ENCODE data around the gene NUDT2. TPM values are rescaled to one million over a fixed set of nuclear protein-coding genes. Genes with fewer than 3 reads are reported as not detected.

The NUDT2 gene
- polyA plus RNA-seq, 1 experiment = 39.5 TPM

- no peak overlapping the region for H3K4me3 ChIP-seq (ENCODE audit: low read depth, low read length)
- POLR2A ChIA-PET = interaction anchor here (0.6 kb wide), 1 partner anchor 123 kb away, joined by 4 read pairs; no protein-coding TSS in a partner anchor
- DNase-seq (ENCODE audit: low read depth) = no peak
- TF ChIP-seq CTCF (IDR thresholded peaks at IDR 0.05; ENCODE audit: insufficient read depth, low read depth, low read length) = no peak
- H3K27me3 ChIP-seq (ENCODE audit: control insufficient read depth, insufficient read depth, low read length) = peaks cover 18% of the 10 kb centered on the region
- H3K36me3 ChIP-seq (ENCODE audit: control insufficient read depth, insufficient read depth, low read length) = no peaks in the 10 kb centered on the region
- CTCF ChIA-PET = interaction anchor here (0.6 to 6.6 kb wide), 3 partner anchors 30 to 126 kb away, joined by 3 to 53 read pairs (median 28); no protein-coding TSS in a partner anchor
Observed at GRCh38 chr9:34374339-34374738, 45.0 kb downstream of the NUDT2 start.

- no peak for DNase-seq (ENCODE audit: low read depth)
- H3K36me3 ChIP-seq (ENCODE audit: control insufficient read depth, insufficient read depth, low read length) = no peaks in the 10 kb centered on the region
- ChIA-PET POLR2A (interaction anchor here (0.6 kb wide), 1 partner anchor 269 kb away, joined by 3 read pairs; no protein-coding TSS in a partner anchor), CTCF (interaction anchor here (6.5 to 6.6 kb wide), 2 partner anchors 29 to 120 kb away, joined by 28 to 53 read pairs; no protein-coding TSS in a partner anchor)
- no peak overlapping the region for H3K4me3 ChIP-seq (ENCODE audit: low read depth, low read length)
- peaks cover 18% of the 10 kb centered on the region for H3K27me3 ChIP-seq (ENCODE audit: control insufficient read depth, insufficient read depth, low read length)
- no peak for TF ChIP-seq CTCF (IDR thresholded peaks at IDR 0.05; ENCODE audit: insufficient read depth, low read depth, low read length)
Observed at GRCh38 chr9:34374905-34375552, 45.7 kb downstream of the NUDT2 start.

DNA sequence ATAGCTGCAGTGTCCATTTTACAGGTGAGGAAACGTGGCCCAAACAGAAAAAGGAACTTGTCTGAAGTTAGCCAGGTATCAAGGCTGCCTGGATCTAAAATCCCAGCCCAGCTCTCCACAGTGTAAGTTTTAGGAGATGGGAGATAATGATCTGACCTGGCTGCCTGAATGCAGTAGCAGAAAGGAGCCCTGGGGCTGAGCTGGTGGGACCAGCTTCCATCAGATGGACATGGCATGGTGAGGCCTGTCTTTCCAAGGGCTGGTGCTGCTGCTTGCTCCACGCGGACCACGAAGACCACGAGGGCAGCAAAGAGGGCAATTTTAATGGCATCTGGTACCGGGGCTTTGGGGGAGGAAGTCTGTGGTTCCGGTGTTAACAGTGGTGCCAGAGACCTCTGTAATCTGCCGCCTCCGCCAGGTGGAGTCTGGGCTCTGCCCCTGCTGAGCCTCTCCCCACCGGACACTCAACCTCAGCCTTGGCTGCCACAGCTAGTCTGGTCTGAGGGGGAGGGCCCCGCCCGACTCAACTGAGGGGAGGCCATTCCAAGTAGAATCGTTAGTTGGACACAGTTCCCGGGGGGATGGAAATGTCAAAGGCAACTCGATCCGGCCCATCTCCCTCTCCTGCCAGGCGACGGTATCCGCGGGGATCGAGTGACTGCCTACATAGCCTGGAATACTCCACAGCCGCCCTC is 46.7 kb downstream of the NUDT2 start:
- Histone ChIP-seq H3K36me3 (ENCODE audit: control insufficient read depth, insufficient read depth, low read length) (no peaks in the 10 kb centered on the region), H3K27me3 (ENCODE audit: control insufficient read depth, insufficient read depth, low read length) (peaks cover 14% of the 10 kb centered on the region), H3K4me3 (ENCODE audit: low read depth, low read length) (peak overlapping the region; percentile 57)
- no peak for TF ChIP-seq CTCF (IDR thresholded peaks at IDR 0.05; ENCODE audit: insufficient read depth, low read depth, low read length)
- ChIA-PET CTCF (interaction anchor here (6.1 to 6.6 kb wide), 3 partner anchors 28 to 121 kb away, joined by 28 to 59 read pairs (median 53); no protein-coding TSS in a partner anchor), POLR2A (interaction anchor here (0.5 kb wide), 1 partner anchor 163 kb away, joined by 5 read pairs; no protein-coding TSS in a partner anchor)
- no peak for DNase-seq (ENCODE audit: low read depth)

DNA sequence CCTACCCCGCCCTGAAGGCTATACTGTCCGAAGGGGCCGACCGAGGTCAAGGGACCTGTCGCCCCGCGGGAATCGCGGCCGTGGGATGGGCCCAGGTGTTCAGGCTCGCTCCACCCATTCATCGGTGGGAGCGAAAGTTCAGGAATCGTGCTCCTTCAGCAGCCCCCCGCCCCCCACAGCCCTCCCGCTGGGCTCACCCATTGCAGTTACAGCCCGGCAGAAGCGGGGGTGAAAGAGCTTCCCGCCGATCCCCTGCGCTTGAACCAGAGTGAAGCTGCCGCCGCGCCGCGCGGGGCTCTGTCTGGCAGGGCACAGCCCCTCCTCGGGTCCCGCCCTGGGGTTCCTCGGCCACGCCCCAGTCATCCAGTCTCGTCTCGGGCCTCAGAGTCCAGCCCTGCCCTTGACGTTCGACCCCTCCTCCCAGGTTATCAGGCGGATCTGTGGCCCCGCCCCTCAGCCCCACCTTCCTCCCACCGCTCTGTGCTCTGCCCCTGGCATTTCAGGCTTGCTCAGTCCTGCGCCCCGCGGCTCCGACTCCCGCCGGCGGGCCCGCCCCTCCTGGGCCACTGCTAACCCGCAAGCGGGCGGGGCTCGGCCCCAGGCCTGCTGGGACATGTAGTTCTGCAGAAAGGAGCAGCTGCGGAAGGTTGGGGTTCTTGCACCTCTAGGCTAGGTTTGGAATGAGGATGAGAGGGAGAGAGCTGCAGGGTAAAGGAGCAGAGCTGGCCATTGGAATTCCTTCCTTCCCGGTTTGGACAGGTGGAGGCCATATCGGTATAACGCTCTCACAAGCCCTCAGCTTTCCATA is 47.4 kb downstream of the NUDT2 start, which contains the start of gene MYORG:
MYORG (minus strand) TSS at position 303 of the 808 bp plus-strand sequence. CDS start 3,955 bp downstream, outside the sequence.
- peak within 1 kb of the TSS; percentile 57 for H3K4me3 ChIP-seq (ENCODE audit: low read depth, low read length)
- TF ChIP-seq CTCF (IDR thresholded peaks at IDR 0.05; ENCODE audit: insufficient read depth, low read depth, low read length) = no peak
- H3K27me3 ChIP-seq (ENCODE audit: control insufficient read depth, insufficient read depth, low read length) = peaks cover 7% of the 10 kb centered on the region
- DNase-seq (ENCODE audit: low read depth) = peak; percentile 50
- H3K36me3 ChIP-seq (ENCODE audit: control insufficient read depth, insufficient read depth, low read length) = no peaks in the 10 kb centered on the region
- CTCF ChIA-PET = interaction anchor here (0.9 to 6.6 kb wide), 7 partner anchors 27 to 303 kb away, joined by 3 to 59 read pairs (median 3); no protein-coding TSS in a partner anchor
- POLR2A ChIA-PET = interaction anchor here (0.6 kb wide), 1 partner anchor 26 kb away, joined by 4 read pairs; no protein-coding TSS in a partner anchor
